GM03348 (cell line): ENCODE measurements around the gene ADRB2.

Experiments used
- DNase-seq: peaks from one replicate; pipeline ENCODE4 v3.0.0; 2012; ENCODE audit warnings: low spot score

ADRB2 gene

DNA sequence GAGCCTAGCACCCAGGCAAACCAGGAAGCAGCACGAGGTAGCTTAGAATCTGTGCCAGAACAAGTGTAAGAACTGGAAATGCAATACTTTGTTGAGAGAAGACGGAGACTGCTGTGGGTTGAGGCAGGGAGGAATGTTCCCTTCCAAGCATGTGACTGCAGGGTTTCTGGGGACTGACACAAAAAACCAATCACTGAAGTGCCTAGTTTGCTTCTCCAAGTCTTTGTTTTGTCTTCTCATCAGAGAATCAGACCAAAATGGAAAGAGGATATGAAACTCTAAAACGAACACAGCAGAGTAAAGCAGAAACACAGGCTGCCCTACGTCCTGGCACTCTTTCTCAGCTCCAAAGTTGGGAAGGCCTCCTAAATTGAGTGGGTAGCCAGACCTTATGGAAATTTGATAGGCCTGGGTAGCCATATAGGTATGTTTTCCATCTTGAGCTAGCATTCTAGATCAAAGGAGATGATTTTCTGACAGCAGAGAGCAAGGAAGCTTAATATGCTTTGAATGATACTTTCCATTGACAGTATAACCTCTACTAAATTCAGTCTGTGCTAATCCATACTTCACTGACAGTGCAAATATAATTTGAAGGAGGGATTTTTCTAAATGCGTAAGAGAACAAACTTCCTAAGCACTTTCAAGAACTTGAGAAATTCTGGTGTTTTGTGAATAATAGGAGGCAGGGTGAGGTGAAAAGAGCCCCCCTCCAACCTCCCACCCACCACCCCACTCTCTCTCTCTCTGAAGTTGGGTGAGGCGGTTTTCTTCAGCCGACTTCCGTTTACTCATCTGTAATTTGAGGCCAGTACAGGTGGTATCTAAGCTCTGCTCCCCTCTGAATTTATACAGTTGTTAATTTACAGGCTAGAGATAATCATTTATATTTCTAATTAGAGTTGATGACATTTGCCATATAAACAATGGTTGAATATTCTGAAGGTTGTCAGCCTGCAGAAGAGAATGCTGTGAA is 5.5 kb downstream of the ADRB2 start:
- no peak for DNase-seq

DNA sequence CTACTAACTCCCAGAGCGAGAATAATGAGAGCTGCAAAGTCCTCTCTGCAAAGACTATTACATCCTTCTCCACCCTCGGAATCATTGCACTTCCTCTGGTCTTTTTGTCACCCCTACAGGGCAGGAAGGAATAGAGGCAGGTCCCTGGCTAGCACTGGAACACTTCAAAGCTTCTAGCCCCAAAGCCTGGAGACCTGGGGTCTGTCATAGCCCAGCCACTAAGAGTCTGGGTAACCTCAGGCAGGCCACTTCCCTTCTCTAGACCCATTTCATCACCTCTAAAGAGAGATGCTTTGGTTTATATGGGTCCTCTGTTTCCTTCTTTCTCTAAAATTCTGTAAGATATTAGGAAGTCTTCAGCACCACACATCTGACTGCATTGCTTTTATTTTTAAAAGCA is 6.7 kb downstream of the ADRB2 start:
- DNase-seq = no peak

DNA sequence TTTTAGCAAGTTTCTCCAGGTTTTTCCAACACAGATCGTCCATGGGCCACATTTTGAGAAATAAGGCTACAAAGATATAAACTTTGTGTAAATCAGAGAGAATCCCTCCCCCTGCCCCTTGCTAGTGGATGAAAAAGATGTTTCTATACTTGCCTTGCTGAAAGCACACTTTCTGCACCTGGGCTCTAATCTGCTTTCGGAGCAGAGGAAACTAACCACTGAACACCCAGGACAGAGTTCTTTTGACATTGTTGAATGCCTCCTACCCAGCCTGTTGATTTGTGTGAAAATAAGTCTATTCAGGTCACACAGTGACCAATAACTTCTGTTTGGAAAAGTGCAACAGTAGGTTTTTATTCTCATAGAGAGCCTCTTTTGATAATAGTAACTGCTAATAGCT is 7.5 kb downstream of the ADRB2 start:
- DNase-seq = no peak

DNA sequence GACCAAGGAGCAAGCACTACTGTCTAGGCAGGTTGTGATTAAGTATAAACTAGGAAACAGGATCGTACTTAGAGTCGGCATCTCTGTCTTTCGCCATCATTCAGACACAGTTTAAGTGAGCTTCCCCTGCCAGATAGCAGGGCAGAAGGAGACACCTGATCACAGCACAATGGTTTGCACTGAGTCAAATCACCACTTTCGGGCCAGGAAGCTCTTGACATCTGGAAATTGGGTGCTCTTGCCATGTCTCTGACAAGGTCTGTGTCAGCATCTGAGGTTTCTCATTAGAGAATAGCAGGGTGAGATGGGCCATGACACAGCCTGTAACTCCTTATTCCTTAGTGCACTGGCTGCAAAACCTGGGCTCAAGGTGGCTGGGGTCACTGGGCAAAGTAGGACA is 8.3 kb downstream of the ADRB2 start:
- DNase-seq = no peak

DNA sequence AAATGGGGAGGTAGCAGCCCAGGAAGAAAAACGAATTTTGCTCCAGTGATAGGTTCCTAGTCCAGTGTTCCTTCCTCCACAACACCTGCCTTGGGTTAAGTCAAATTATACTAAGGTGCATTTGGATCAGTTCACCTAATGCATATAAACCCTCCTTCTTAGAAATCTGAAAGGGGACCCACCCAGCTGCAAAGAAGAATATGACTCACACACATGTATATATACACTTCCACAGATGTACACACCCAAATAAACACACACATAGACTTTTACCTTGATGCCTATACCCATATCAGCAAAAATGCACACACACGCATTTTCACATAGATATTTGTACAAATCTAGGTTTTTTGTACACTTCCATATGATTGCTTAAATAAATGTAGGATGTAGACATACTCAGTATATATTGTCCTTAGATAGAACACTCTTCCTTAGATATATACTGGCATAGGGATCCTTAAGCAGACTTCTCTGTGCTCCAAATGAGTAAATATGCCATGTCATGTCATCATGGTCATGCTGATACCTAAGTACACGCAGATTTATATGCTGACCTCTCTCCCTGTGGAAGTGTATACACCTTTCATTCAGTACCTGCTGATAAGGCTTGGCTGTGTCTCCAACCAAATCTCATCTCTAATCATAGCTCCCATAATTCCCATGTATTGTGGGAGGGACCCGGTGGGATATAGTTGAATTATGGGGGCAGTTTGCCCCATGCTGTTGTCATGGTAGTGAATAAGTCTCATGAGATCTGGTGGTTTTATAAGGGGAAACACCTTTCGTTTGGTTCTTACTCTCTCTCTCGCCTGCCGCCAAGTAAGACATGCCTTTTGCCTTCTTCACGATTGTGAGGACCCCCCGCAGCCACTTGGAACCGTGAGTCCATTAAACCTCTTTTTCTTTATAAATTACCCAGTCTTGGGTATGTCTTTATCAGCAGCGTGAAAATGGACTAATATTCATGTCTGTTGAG is 10.2 kb downstream of the ADRB2 start:
- DNase-seq = no peak

DNA sequence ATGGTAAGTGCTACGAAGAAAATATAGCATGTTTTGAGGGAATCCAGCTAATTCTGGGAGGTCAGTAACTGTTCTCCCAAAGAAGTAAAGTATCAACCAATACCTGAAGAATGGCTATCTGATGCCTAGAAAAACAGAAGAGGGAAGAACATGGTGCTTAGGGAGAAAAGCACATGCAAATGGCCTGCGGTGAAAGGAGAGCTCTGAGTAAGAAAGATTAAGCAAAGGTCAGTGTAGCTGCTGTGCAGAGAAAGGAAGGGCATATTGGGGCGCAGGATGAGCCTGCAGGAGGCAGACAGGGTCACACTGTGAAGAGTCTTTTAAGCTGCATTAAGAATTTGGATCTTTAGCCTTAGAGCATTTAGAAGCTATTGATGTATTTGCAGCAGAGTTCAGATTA is 11.0 kb downstream of the ADRB2 start:
- DNase-seq = no peak

DNA sequence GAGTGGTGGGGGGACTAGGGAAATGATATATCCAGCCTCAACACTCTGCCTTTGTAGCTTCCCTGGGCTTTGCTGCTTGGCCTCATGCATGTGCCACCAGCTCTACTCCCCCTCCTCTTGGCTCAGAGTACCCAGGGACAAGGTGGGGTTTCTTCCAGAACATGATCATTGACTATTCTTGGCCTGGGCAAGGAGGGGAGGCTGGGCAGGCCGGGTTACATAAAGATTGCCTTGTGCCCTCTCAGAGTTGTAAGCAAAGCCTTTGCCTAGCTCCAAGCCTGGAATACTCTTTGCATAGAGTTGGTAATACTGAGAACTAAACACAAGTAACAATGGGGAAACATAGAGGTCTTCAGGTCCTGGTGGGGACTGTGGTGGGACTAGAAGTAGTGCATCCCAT is 11.9 kb downstream of the ADRB2 start:
- DNase-seq = no peak

DNA sequence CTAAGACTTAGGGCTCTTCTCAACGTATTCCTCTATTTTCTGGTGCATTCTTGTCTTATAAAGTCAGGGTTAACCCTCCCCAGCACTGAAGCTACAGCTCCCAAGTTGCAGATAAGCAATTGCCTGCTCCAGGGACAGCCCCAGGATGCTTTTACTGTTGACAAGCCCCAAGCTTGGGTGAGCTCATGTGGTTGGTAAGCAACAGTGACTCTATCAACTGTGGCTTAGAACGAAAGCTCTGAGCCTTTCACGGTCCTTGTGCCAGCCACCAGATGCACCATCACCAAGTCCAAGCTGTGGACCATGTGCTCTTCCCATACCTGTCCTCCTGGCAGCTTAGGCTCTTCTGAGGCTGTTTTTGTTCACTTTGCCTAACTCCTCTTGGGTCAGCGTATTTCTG is 13.5 kb downstream of the ADRB2 start:
- no peak for DNase-seq

DNA sequence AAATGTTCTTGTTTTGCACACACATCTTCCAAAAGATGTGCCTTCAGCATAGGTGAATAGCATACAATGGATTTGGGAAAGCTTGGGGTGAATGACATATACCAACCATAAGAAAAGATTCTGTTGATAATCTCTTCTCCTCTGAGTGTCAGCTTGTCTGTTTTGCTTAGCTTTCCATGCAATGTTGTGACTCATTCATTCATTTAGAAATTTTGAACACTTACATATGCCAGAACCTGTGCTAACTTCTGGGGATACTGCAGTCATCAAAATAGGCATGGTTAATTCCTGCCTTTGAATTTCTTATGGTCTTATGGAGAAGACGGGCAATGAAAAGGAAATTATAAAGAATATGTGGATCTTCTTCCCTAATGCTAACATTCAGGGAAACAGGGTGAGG is 14.1 kb downstream of the ADRB2 start:
- no peak for DNase-seq

DNA sequence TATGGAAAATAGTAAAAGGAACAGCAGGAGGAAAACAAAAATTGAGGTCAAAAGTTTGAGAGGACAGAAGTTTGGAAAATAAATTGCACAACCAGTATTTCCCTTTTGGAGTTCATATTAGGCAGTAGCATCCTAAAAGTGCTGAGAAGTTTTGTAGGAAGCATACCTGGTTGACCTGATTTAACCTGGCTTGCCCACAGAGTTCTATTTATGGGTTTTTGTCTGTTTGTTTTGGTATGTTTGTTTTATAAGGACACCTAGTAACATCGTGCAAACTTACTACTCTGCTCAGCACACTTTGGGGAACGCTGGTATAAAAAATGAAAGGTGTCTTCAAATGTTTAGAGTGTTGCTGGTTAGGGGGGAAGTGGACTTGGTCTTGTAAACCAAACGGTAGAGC is 15.1 kb downstream of the ADRB2 start:
- DNase-seq = no peak

DNA sequence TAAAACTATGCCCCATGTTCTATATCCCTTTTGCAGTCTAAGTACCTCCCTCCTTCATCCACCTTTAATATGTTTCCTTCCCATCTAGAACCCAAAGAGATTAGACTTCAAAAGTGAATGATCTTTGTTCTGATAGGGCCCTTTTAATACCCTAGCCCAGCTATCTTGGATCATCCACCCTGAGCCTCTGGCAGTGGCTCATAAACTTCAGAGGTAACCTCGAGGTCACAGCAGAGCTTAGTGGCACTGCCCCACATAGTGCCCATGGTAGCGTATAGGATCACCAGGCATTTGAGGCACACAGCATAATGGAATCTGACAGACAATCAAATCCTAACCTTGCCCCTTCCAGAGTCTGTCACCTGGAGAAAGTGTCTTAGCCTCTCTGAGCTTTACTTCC is 15.8 kb downstream of the ADRB2 start:
- no peak for DNase-seq

DNA sequence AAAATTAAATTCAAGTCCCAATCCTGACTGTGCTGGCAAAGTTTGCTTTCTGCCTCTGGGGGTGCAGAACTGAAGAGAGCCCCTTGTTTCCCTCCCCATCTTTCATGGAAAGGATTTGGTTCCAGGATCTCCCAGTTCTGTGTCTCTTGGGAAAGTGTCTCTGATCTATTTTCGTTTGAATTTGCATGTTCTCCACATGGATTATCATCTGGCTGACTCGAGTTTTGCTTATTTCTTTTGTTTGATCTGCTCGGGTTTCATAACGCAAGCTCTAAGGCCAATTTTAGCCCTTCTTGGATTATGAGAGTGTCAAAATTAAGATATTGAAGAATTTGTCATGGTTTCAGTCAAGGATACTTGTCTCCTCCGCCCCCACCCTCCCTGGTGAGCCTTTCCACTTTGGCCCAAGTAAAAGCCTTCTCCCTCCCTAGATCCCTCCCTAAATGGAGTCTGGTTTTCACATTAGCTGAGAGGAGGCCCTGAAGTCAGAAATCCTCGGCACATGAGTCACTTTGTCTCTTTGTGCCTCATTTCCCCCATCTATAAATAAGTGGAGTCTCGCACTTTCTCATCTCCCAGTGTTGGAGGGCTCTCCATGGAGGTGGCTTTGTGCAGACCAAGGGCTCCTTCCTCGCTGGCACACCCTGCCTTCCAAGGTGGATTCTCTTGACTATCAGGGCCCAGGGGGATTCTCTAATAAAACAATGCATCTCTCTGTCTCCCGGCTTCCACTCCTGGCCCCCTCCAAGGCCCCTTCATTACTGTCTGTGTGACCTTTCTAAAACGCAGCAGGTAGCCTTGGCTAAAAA is 17.3 kb downstream of the ADRB2 start:
- DNase-seq = peak; percentile 31

DNA sequence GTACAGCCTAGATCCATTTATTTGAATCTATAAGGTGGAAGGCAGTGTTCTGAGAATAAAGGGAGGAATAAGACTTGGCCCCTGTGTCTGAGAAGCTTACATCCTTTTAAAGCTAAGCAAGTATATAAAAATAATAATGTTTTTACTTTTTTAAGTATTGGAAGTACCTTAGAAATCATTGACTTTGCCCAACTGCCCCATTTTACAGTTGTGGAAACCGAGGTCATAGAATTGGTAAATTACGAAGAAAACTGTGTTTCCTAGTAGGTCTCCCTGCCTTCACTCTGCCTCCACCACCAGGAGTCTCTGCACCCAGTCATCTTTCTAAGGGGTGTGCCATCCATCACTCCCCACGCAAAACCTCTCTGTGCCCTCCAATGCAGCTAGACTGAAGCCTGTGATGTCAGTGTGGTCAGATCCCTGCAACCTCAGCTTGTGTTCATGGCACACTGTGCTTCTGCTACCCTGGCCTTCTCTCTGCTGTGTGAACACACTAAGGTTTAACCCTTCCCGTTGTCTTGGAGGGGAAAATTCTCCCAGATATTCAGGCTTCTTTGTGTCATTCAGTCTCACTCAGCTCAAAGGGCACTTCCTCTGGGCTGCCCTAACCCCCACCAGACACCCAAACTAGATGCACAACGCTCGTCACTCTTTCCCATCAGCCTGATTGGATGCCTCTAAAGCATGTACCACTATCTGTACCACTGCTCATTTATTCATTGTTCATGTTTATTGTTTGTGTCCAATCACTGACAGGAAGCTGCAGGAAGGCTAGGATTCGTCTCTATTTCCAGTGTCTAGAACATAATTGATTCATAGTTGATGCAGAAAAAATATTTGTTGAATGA is 18.2 kb downstream of the ADRB2 start:
- DNase-seq = no peak

DNA sequence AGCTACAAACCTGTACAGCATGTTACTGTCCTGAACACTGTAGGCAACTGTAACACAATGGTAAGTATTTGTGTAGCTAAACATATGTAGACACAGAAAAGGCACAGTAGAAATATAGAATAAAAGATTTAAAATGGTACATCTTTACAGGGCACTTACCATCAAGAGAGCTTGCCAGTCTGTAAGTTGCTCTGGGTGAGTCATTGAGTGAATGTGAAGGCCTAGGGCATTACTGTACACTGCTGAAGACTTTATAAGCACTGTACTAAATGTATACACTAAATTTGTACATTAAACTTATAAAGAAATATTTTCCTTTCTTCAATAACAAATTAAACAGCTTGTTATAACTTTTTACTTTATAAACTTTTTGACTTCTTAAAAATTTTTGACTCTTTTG is 20.5 kb downstream of the ADRB2 start:
- no peak for DNase-seq

DNA sequence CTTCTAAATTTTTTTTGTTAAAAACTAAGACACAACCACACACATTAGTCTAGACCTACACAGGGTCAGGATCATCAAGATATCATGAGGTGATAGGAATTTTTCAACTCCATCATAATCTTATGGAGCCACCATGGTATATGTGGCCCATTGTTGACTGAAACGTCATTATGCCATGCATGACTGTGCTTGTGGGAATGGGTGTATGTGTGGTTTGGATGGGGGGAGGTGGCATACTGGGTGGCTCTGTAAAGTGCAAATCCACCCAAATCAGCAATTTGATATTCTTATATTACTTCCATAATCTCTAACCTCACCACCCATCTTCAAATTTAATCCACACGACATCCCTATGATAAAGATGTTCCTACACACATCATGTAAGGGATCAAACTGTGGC is 21.0 kb downstream of the ADRB2 start:
- DNase-seq = no peak

DNA sequence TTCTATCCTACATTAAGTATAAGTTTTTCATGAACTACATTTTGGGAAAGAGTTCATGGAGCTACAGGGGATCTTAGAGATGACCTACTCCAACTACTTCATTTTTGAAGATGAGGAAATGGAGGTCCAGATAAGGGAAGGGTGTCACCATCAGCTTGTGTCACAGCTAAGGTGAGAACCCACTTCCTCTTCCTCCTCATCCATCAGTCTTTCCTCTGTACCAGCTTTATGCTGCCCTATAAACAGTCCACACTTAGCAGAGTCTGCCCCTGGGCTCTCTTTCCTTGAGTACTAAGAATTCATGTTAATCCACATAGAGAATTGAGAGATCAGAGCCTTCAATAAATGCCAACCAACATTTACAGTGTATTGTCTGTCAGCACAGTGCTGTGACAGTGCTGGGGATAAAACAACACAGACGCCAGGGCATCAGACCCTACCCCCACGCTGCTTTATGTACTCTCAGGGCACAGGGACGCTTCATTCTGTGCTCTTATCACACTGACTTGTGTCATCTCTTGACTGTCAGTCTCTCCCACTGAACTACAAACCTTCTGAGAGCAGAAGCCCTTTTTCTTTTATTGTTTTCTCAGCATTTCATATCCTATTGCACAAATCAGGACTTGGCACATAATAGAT is 22.1 kb downstream of the ADRB2 start:
- no peak for DNase-seq

DNA sequence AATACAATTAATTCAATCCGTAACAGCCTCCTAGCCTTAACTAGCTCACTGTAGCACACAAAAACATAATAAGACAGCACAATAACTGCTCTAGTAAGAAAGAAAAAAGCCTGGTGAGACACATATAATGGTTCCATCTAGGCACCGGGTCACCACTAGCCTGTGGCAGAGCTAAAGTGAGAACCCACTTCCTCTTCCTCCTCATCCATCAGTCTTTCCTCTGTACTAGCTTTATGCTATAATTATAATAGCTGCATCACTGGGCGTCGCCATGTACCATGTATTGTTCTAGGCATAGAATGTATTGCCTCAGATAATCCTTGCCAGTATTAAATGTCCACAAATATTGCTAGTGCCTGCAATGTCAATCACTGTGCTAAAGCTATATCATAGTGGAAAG is 23.1 kb downstream of the ADRB2 start:
- no peak for DNase-seq

DNA sequence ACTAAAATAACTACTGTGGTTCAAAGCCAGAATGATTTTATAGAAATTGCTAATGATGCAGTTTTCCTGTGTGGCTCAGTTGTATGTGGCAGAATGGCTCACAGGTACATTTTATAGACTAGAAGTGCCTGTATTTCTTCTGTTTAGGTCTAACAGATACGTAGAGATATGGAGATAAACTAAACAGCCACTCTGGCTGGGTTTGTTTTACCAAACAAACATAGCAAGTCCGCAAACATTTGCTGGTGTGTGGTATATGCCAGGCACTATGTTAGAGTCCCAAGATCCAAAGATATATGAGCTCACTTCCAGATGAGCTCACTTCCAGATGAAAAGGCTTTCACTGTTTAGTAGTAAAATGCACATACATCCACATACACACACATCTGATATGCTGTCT is 24.4 kb downstream of the ADRB2 start:
- no peak for DNase-seq

DNA sequence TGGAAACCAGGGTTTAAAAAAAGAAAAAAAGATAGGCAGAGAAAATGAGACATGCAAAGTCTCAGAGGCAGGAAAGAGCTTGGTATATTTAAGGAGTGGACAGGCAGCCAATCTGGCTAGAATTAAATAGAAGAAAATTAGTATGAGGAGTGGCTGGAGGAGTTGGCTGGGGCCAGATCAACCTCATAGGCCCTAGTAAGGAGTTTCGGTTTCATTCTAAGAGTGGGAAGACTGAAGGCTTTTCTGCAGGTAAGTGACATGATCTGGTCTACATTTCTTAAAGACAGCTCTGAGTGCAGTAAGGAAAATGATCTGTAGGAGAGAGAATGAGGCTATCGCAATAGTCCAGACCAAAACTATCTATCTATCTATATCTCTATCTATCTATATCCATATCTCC is 27.5 kb downstream of the ADRB2 start:
- no peak for DNase-seq

DNA sequence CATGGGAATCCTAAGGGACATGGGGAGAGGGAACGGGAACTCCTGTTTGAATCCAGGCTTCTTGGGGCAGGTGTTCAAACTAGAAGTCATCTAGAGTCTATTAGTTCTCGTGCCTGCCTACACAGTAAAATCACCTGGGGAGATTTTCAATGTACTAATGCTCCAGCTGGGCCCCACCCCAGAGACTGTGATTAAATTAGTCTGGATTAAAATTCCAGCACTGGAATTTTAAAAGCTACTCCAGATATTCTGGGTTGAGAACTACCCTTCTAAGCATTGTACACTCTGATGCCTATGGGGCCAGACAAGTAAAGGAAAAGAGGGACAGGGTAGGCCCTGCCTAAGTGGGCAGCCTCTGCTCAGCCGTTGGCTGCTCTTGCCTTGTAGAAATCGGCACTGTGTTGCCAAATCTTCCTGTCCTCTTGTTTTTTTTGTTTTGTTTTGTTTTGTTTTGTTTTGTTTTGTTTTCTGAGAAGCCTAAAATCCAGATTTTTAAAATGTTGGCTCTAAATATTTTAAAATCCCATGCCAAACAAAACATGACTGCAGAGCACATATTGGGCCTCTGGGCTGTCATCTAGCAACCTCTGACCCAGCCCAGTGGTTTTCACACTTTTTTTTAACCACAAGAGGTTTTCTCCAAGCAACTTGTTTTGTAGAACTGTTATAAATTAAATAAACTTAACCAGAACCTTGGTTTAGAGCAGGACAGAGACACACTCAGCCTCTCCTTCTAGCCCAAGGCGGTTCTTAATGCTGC is 29.0 kb downstream of the ADRB2 start:
- DNase-seq = no peak
